Fibroblast of peridontal ligament (primary cell): ENCODE data around the gene PRDX6.
"Not testable (repeated sequence)": the region's sequence is repeated elsewhere in the genome, so short reads cannot be mapped to it uniquely, and the experiment has no call there.

Experiments used
- DNase-seq: peaks from one replicate; pipeline ENCODE4 v3.0.0-alpha.2; 2010; ENCODE audit errors: extremely low read depth

Gene PRDX6

GRCh38 chr1:173496757-173497320, 19.7 kb downstream of the PRDX6 start:
- no peak for DNase-seq

GRCh38 chr1:173499729-173500128, 22.6 kb downstream of the PRDX6 start:
- DNase-seq: no peak

GRCh38 chr1:173502104-173502503, 25.0 kb downstream of the PRDX6 start:
- no peak for DNase-seq

- DNase-seq: peak; percentile 77
Observed at GRCh38 chr1:173503391-173503790, 26.3 kb downstream of the PRDX6 start.

GRCh38 chr1:173504268-173504667, 27.1 kb downstream of the PRDX6 start:
- no peak for DNase-seq

DNA sequence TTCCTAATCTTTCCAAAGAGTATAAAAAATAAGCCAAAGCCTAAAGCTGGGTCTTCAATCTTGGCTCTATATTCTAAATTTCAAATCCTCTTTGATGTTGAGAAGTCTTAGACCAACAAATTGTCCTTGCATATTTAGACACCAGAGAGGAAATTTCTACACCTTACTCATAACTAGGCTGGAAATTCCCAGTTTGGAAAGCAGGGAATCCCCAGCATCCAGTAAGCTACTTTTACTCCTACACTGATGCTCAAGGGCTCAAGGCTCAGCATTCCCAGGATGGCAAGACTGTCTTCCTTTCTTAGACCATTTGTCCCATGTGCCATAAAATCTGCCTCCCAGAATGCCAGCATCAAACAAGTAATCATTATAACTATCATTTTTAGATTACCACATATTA, 28.3 kb downstream of the PRDX6 start:
- DNase-seq: no peak

DNA sequence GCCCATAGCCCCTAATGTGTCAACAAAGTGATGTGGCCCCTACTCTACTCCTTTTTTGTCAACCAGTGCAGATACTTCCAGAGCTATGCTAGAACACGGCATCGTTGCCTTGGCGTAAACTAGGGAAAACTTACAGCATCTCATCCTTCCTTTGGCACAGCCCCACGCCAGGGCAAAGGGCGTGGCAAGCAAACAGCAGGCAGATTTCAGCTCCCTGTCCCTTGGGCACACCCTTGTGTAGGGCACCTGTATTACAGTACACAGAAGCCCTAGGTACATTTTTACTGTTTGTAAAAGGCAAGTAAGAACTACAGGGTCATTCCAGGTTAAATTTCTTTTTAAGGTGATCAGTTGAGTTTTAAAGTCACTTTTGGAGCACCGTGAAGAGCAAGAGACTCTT, 29.3 kb downstream of the PRDX6 start:
- no peak for DNase-seq

DNA sequence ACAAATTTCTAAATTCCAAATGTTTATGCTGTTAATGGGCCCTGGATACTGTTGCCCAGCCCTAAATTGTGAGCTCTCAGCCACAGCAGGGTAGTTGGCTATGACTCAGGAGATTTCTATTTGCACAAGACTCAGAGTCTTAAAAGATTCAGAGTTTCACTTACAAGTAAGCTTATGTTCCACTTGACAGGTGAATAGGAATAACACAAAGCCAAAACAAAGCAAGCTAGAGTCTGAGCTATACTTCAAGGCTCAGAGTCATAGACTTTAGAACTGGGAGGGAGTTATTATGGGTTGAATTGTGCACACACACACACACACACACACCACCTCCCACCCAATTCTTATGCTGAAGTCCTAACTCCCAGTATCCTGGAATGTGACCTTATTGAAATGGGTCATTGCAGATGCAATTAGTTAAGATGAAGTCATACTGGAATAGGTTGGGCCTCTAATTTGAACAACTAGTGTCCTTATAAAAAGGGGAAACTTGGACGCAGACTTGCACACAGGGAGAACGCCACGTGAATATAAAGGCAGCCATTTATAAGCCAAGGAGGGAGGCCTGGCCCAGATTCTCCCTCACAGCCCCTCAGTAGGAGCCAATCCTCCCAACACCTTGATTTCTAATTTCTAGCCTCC, 30.2 kb downstream of the PRDX6 start:
- peak; percentile 84 for DNase-seq

DNA sequence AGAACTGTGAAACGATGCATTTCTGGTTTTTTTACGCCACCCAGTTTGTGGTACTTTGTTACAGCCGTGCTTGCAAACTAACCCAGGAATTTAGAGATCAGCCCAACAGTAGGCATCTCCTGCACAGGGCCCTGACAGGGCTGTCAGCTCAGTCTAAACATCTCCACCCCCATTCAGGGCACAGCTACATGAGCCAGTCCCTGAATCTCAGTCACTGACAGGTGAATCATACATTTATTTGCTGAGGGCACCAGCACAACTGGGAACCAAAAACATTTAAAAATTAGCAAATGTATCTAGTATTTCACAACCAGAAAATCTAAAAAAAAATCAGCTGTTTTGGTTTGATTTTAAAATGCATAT, 30.7 kb downstream of the PRDX6 start:
- no peak for DNase-seq

- DNase-seq: peak; percentile 52
Observed at GRCh38 chr1:173508541-173508940, 31.4 kb downstream of the PRDX6 start.

DNA sequence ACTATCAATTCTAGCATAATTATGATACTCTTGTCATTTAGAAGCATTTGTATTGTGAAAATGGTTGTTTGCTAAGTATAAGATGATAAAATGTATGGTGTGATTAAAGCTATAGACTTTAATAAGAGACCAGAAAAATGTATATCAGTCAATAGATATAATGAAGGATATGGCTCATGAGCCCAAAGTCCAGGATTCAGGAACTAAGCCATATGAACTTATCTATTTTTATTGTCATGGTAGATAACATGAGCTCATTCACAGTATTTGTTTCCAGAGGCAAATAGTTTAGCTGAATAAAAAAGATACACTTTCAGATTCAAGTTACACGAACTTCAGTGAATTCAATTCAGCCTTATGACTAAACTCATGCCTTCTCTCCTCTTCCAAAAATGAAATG, 32.7 kb downstream of the PRDX6 start:
- DNase-seq: no peak

DNA sequence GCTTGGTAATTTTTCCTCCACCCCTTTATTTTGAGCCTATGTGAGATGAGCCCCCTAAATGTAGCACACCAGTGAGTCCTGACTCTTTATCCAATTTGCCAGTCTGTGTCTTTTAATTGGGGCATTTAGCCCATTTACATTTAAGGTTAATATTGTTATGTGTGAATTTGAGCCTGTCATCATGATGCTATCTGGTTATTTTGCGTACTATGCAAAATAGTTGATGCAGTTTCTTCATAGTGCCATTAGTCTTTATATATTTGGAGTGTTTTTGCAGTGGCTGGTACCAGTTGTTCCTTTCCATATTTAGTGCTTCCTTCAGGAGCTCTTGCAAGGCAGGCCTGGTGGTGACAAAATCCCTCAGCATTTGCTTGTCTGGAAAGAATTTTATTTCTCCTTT, 37.4 kb downstream of the PRDX6 start:
- not testable (repeated sequence) for DNase-seq

DNA sequence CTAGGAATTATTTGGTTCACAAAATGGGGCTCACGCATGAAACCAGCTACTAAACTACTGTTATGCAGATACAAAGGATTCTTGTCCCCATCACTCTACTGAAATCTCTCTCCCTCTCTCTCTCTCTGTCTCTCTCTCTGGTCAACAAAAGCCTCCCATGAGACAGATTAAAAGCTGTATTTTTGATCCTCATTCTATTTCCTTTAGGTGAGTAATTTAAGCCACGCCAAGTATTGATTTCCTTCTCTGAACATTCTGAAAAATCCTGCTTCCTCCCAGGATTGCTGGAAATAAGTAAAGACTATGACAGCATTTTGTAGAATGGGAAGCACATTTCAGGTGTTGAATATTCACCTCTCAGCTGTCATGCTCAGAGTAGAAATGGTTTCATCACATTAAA, 43.7 kb downstream of the PRDX6 start:
- no peak for DNase-seq

DNA sequence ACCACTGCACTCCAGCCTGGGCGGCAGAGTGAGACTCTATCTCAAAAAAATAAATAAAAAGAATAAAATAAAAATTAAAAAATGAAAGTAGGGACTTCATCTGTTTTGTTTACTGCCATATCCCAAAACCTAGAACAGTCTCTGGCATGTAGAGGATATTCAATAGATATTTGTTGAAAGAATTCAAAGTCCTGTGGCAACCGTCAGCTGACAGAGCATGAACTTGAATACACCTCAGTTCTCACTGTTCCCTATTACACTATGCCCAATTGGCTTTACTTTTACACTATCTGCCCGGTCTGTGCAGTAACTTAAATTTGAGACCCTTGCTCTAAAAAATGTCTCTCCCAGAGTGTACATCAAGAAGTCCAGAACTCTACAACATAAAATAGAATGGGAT, 46.2 kb downstream of the PRDX6 start:
- no peak for DNase-seq

GRCh38 chr1:173525926-173526325, 48.8 kb downstream of the PRDX6 start:
- no peak for DNase-seq

GRCh38 chr1:173527151-173527826, 50.2 kb downstream of the PRDX6 start:
- no peak for DNase-seq

- no peak for DNase-seq
Observed at GRCh38 chr1:173529106-173529505, 52.0 kb downstream of the PRDX6 start.

GRCh38 chr1:173530795-173531693, 53.9 kb downstream of the PRDX6 start:
- no peak for DNase-seq

DNA sequence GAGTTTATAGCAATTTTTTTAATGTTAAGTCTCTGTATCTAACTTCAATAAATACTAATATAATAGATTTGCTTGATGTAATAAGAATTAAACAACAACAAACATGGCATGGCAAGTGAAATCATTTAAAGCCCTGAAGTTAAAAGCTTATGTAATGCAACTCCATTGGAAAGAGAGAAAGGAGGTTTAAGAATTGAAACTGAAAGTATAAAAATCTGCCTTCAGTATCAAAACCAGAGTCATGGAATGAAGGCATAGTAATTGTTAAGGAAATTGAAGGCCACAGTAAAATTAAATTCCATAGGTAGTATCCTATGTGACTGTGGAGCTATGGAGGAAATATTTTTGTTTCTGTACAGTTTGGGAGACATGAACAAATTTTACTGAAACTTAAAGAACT, 55.1 kb downstream of the PRDX6 start:
- peak; percentile 54 for DNase-seq

DNA sequence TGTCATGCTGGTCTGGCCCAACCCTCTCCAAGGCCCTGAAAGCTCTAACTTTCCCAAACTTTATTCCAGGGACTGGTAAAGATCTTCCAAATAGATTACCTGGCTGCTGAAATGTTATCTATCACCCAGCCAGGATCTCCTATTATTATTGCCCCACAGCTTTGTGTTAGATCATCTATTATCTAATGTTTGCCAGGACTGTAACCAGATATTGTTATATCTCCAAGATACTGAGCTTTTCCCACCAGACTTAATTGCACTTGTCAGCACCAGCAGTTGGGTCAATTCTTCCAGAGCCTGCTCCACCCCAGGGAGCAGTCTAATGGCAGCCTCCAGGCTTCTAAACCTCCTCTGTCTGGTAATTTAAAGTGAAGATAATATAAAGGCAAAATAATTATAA, 59.1 kb downstream of the PRDX6 start:
- DNase-seq: no peak
